ENCODE measurements around the gene RFX8.

DNA sequence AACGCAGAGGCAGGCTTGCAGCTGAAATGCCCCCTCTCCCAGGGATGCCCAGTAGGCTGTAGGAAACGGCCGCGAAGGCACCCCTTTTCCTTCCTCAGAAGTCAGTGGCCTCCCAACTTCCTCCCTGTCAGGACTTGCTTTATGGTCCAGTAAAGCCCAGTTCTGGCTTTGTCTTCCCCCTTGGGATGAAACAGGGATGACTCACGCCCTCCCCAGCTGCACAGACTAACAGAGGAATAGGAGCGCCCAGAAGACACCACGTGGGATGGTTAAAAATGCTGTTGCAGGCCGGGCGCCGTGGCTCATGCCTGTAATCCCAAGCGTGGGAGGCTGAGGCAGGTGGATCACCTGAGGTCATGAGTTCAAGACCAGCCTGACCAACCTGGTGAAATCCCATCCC, 94.5 kb downstream of the RFX8 start:
- no peak for TF ChIP-seq POLR2A (IDR thresholded peaks at IDR 0.05)
- TF ChIP-seq, protein P1, sequence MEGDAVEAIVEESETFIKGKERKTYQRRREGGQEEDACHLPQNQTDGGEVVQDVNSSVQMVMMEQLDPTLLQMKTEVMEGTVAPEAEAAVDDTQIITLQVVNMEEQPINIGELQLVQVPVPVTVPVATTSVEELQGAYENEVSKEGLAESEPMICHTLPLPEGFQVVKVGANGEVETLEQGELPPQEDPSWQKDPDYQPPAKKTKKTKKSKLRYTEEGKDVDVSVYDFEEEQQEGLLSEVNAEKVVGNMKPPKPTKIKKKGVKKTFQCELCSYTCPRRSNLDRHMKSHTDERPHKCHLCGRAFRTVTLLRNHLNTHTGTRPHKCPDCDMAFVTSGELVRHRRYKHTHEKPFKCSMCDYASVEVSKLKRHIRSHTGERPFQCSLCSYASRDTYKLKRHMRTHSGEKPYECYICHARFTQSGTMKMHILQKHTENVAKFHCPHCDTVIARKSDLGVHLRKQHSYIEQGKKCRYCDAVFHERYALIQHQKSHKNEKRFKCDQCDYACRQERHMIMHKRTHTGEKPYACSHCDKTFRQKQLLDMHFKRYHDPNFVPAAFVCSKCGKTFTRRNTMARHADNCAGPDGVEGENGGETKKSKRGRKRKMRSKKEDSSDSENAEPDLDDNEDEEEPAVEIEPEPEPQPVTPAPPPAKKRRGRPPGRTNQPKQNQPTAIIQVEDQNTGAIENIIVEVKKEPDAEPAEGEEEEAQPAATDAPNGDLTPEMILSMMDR (IDR thresholded peaks at IDR 0.05), result no peak

Measured in lower leg skin (tissue), 3 donors.